HG03175 (cell line): Measurements from ENCODE around the gene SEMA6B.

Experiments
- ATAC-seq: cut with Tn5 transposase; IDR thresholded peaks from one replicate; pipeline ENCODE4 v1.9.1; 2021; ENCODE audit warnings: mild to moderate bottlenecking, moderate library complexity; ENCODE audit not compliant: unreplicated experiment

Gene SEMA6B

DNA sequence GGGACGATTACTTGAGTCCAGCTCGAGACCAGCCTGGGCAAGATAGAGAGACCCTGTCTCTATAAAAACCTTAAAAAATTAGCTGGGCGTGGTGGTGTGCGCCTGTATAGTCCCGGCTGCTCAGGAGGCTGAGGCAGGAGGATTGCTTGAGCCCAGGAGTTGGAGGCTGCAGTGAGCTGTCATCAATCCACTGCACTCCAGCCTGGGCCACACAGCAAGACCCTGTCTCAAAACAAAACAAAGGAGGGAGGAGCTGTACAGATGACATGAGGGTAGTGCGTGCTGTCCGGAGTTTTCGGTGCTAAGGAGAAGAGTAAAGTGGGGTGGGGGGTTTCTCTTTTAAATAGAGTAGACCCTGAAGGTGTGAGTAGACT lies 64.8 kb downstream of the SEMA6B start:
- no peak for ATAC-seq

DNA sequence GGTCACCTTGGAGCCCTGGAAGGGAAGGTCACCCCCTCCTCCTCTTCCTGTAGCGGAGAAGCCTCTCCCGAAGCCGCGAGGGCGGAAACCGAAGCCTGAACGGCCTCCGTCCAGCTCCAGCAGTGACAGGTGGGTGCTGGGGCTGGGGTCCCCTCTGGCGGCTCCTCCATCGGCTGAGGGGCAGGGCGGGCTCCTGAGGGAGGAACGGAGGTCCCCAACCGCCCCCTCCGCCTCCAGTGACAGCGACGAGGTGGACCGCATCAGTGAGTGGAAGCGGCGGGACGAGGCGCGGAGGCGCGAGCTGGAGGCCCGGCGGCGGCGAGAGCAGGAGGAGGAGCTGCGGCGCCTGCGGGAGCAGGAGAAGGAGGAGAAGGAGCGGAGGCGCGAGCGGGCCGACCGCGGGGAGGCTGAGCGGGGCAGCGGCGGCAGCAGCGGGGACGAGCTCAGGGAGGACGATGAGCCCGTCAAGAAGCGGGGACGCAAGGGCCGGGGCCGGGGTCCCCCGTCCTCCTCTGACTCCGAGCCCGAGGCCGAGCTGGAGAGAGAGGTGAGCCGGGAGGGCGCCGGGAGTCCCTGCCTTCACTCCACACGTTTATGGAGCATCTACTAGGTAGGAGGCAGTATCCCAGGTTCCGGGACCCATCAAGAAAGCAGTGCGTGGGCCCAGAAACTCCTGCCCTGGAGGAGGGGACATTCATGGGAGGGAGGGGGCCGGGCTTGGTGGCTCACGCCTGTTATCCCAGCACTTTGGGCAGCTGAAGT lies 65.4 kb downstream of the SEMA6B start:
- ATAC-seq, result no peak

DNA sequence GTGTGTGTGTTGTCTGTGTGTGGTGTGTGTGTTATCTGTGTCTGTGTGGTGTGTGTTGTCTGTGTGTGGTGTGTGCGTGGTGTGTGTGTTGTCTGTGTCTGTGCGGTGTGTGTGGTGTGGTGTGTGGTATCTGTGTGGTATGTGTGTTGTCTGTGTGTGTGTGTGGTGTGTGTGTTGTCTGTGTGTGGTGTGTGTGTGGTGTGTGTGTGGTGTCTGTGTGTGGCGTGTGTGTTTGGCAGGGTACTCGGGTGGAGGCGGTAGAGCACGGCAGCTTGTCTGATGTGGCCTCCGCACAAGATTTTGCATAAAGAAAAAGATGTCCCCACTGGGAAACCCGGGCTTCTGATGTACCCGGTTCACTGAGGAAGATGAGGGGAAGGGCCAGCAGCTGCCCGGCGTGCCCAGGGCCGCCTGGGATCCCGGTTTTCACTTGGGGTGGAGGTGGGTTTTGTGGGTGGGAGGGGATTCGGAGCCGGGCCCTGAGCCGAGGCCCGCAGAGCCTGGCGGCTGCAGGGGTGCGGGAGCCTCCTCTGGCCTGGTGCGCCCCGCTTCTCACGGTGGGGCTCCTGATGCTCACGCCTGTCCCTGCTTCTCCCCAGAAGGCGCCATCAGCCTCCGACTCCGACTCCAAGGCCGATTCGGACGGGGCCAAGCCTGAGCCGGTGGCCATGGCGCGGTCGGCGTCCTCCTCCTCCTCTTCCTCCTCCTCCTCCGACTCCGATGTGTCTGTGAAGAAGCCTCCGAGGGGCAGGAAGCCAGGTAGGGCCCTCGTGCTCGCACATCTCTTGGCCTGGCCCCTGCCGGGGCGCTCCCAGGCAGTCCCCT lies 66.2 kb downstream of the SEMA6B start:
- no peak for ATAC-seq
